HL-60 (cell line): Measurements from ENCODE around the gene GMDS.

ENCODE experiments used
- CTCF ChIP-seq: IDR thresholded peaks from one replicate; pipeline ENCODE4 v1.5.1; 2011; ENCODE audit warnings: low read length, control low read depth, inconsistent platforms; ENCODE audit not compliant: insufficient read depth
- POLR2AphosphoS5 ChIP-seq: IDR thresholded peaks from 2 replicates; pipeline ENCODE4 v1.6.1; 2012; ENCODE audit warnings: low read depth

GRCh38 chr6:2244261-2245102 is 923 bp downstream of the GMDS start:
- TF ChIP-seq POLR2AphosphoS5, result no peak
- no peak for TF ChIP-seq CTCF
